SIG-M5 treated with dmso at 0.1 percent for 504 hours (cell line): Measurements from ENCODE around the gene COPE.

Source experiments
- DNase-seq: peaks from one replicate; lab custom pipeline; 2025; ENCODE audit not compliant: unreplicated experiment; lab: John Stamatoyannopoulos, UW

The COPE gene

DNA sequence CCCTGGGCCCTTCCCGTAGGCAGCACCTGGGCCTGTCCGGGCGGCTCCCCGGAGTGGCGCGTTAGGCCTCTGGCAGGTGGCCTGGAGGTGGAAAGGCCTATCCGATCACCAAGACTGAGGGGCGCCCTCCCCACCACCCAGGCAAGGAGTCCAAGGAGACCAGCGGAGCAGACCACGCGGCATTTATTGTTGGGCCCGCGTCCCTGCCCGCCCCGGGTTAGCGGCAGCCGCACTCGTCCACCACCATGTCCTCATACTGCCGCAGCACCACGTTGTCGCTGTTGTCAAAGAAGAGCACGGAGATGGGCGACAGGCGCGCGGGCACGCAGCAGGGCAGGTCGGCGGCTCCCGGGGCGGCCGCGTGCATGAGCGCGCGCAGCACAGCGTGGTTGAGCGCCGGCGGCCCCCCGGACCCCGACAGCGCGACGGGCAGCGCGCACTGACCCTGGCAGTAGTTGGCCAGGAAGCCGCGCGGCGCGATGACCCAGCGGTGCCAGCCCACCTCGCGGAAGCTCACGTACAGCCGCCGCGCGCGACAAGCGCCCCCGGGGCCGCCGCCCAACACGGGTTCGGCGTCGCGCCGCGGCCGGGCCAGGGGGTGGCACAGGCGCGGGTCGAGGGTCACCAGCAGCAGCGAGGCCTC lies 50.7 kb downstream of the COPE start:
- DNase-seq = no peak

DNA sequence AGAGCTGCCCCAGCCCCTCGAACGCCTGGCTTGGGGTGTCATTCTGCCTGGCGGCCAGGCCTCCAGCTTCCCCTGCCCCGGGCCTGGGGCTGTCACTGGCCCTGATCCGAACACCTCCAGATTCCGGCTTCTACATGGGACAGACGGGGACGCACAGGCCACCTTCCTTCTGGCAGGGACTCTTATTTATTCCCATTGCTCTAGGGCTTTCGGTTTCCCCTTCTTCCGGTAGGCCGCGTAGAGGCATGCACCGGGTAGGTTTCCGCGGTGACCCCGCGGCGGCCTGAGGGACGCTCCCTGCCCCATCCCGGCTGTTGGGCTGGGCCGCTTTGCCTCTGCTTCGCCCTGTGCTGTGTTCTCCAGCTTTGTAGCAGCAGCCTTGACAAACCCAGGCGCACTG lies 51.4 kb downstream of the COPE start:
- no peak for DNase-seq

DNA sequence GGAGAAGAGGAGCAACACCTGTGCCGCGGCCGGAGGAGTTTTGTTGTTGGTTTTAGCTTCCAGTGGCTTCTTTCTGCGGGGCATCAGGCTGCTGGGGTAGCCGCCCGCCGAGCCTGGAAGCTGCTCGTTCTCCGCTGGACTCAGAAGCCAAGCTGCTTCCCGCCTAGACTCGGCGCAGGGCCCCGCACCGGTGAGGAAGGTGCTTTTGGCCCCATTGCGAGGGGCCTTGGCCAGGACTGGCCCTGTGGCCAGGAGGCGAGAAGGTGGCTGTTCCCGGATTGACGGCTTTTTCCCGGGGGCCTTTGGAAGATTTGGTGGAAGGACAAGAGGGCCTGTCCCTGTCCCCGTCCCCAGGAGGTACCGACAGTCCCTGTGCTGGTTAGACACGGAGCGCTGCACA lies 52.0 kb downstream of the COPE start:
- no peak for DNase-seq

DNA sequence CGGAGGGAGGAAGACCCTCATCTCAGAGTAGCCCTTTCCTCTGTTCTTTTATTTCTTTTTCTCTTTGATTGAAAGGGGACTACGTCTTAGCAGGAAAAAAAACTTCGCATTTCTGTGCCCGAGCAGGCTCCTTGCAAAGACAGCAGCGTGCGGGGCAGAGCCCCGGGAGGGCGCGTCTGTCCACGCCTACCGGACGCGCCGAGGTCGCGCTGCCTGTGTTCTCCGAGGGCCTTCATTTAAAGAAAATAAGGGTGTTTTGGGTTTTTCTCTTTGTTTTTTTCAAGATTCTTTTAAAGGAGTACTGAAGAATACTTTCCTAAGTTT lies 52.4 kb downstream of the COPE start:
- no peak for DNase-seq

DNA sequence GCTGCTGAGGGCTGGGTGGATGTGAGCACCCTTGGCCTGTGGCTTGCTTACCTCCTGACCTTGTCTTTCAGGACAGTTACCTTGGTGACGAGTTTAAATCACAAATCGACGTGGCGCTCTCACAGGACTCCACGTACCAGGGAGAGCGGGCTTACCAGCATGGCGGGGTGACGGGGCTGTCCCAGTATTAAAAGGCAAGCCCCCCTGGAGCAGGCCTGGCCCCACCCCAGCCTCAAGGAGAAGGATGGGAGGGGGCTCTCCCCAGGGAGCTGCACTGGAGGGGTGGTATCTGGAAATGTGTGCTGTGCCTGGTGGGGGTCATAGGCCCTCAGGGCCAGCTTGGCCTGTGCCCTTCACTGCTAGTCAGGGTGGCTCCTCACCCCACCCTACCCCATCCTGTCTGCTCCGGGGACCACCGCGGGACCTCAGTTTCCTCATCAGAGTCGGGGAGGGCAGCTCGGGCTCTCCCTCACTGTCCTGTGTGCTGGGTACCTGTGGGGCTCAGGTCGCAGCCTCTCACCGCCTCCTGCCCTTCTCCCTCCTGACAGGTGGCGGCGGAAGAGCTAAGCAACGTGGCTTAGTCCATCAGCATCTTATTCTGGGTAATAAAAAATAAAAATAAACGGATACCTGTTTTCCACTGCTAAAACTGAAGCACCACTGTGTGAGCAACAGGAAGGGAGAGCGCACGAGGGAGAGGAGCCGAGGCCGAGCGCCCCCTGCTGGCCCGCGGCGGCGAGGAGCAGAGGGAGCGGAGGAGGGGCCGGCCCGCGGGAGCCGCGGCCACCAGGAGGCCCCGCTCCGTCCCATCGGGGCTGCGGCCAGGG lies 53.0 kb downstream of the COPE start:
- peak; percentile 27 for DNase-seq

DNA sequence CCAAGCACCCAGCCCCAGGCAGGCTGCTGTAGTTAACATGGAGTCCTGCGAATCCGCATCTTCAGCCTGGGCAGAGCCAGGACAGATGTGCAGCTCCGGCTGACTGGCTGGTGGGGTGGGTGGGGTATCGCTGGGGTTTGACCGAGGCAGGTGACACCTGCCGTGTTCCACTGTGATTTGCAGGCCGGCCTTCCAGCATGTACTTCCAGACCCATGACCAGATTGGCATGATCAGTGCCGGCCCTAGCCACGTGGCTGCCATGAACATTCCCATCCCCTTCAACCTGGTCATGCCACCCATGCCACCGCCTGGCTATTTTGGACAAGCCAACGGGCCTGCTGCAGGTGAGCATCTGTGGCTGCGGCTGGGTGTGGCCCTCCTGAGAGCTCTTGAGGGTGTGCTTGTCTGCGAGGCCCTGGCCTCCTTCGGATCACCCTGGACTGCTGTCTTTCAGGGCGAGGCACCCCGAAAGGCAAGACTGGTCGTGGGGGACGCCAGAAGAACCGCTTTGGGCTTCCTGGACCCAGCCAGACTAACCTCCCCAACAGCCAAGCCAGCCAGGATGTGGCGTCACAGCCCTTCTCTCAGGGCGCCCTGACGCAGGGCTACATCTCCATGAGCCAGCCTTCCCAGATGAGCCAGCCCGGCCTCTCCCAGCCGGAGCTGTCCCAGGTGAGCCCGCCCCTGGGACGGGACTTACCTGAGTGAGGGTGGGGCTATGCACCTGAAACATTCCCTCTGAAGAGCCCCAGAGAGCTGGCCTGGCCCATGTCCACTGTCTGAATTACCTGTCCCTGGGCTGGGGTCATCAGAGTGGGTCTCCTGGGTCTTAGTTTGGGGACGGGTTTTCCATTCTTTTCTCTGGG lies 53.8 kb downstream of the COPE start:
- no peak for DNase-seq

DNA sequence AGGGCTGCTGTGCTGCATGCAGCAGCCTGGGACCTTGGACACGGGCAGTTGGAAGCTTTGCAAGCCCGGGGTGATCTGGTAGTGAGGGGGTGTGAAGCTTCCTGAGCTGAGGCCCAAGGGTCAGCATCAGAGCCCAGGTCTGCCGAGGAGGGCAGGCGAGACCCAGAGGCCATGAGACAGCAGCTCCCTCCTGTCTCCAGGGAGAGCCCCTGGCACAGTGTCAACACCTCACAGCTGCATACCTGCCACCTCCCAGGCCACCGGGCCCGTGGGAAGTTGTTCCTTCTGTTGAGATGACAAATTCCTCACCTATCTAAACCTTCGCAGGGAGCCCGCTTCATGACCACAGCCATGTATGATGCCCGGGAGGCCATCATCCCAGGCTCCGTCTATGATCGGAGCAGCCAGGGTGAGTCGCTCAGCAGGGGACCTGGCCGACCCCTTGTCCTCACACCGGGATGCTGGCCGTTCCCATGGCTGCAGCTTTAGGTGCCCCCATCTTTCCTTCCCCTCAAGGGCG lies 55.3 kb downstream of the COPE start:
- no peak for DNase-seq

DNA sequence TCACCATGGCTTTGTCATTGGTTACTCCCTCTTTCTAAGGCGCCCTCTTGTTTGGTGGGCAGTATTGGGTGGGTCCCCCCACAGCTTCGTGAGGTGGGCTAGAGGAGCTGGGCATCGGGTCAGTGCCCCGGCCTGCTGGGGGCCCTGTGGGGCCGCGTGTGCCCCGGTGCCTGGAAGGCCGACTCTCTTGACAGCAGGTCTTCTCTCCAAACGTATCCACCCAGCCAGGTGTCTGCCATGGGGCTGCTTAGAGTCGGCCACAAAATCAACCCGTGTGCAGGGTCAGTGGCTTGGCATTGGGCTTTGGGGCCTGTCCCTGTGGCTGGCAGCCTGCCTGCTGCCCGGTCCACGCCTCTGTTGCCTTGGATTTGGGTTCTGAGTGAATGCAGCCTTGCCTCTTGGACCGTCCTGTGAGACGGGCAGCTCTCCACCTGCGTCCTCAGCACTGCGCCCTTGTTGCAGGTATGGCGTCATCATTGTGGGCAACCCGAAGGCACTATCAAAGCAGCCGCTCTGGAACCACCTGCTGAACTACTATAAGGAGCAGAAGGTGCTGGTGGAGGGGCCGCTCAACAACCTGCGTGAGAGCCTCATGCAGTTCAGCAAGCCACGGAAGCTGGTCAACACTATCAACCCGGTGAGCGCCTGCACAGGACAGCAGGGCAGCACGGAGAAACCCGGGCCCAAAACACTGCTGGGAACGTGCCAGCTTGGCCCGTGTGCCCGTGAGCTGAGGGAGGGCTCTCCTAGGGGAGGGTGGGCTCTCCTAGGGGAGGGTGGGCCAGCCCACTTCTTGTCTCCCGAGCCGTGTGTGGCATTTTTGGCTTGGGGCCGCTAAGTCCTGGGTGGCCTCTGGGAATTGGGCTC lies 56.0 kb downstream of the COPE start:
- no peak for DNase-seq

DNA sequence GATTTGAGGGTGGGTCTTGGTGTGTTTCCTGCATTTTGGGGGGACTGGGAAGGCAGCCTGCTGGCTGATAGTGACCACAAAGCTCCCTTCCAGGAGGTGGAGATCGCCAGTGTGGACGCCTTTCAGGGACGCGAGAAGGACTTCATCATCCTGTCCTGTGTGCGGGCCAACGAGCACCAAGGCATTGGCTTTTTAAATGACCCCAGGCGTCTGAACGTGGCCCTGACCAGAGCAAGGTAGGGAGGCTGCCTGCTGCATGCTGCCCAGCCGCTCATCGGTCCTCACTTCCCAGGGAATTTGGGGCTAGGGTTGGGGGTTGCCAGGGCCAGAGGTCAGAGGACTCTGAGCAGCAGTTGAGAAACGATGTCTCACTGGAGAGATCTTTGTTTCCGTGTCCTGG lies 57.3 kb downstream of the COPE start:
- no peak for DNase-seq

DNA sequence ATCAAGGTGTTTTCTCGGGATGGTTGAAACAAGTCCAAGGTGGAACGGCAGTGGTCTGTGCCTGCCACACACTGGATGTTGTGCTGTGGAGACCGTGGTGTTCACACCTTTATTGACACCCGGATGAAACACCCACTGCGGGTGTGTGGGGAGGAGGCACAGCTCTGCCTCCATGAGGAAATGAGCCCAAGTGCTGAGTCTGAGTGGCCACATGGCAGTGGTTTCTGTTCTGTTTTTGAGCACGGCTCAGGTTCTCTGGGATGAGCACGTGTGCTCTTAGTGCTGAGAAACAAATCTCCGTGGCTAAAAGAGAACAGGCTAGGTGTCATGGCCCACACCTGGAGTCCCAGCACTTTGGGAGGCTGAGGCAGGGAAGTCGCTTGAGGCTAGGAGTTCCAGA lies 58.0 kb downstream of the COPE start:
- DNase-seq = peak; percentile 42

DNA sequence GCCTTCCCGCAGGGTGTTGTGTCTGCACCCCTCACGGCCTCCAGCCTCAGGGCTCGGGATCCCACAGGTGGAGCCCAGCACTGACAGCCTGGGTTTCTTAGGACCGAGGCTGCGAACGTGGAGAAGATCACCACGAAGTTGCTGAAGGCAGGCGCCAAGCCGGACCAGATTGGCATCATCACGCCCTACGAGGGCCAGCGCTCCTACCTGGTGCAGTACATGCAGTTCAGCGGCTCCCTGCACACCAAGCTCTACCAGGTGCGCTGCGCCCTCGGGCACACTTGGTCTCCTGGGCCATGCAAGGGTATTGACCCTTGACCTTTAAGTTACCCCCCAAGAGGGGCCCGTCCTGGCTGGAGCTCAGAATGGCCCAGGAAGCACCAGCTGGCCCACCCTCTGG lies 58.5 kb downstream of the COPE start:
- no peak for DNase-seq

DNA sequence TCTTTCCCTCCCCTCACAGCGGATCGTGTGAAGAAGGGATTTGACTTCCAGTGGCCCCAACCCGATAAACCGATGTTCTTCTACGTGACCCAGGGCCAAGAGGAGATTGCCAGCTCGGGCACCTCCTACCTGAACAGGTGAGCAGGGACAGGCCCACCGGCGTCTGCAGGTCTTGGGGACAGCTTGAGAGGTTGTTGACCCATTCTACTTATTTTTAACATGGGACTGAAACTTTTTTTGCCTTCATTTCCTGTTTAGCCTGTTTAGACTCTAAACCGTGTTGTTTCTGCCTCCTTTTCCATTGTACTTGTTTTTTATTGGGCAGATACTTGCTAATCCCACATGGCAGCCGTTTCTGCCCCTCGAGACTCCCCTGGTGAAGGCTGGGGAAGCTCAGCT lies 58.9 kb downstream of the COPE start:
- DNase-seq = no peak

DNA sequence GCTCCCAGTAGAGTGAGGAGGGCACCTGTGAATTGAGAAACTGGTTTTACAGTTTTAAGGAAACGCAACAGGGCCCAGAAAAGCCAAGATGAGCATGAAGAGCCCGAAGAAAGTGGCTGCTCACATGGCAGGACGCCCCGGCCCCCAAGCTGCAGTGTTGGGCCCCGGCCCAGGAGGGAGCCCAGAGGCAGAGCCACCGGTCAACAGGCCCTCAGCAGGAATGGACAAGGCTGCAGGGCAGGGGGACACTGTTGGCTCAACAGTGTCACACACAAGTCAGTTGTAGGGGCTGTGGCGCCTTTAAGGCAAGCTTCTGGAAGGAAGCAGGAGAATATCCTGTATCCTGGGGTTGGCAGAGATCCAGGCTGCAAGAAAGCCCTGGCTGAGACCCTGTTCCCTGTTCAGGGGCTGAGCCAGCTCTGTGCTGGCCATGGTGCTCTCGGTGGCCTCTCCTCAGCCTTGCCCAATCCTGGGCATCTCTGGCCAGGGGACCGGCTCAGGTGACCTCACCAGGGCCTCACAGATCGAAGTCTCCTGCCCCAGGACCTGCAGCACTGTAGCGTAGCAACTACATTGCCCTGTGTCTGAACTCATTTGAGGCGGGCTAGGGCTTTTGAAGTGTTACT lies 59.4 kb downstream of the COPE start:
- DNase-seq = no peak

DNA sequence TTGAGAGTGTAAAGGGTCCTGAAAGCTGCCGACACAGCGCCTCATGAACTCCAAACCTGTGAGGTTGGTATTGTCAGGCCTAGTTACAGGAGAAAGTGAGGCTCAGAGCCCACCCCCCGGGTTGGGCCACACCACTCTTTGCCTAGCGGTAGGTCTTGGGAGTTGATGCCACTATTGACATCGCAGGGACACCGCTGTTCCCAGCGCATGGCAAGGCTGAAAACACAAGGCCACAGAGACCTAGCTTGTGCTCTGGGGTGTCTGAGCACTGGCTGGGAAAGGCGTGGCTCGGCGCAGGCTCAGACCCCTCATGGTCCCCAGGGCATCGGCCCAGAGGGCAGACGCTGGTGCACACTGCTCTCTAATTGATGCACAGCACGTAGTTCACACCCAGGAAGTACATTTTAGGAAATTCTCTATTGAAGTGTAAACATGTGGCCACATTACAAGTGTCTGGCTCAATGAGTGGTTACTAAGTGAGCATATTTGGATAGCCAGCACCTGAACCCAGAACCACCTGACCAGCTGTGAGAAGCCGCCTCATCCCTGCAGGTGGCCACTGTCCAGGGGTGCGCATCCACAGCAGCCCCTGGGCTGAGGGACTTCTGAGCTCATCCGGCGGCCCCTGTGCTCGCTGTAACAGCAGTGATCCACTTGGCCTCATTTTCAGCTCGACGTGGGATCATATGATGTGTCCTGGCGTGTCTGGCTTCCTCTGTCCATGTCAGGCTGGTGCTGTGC lies 60.1 kb downstream of the COPE start:
- DNase-seq = no peak

DNA sequence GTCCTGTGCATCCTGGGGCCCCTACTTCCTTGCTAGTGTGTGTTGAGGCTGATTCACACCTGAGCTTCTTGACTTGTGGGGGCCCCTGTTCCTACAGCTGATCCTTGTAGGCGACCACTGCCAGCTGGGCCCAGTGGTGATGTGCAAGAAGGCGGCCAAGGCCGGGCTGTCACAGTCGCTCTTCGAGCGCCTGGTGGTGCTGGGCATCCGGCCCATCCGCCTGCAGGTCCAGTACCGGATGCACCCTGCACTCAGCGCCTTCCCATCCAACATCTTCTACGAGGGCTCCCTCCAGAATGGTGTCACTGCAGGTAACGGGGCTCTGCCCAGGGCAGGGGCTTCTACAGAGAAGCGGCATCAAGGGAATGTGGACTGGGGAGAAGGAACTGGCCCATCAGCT lies 62.0 kb downstream of the COPE start:
- no peak for DNase-seq

DNA sequence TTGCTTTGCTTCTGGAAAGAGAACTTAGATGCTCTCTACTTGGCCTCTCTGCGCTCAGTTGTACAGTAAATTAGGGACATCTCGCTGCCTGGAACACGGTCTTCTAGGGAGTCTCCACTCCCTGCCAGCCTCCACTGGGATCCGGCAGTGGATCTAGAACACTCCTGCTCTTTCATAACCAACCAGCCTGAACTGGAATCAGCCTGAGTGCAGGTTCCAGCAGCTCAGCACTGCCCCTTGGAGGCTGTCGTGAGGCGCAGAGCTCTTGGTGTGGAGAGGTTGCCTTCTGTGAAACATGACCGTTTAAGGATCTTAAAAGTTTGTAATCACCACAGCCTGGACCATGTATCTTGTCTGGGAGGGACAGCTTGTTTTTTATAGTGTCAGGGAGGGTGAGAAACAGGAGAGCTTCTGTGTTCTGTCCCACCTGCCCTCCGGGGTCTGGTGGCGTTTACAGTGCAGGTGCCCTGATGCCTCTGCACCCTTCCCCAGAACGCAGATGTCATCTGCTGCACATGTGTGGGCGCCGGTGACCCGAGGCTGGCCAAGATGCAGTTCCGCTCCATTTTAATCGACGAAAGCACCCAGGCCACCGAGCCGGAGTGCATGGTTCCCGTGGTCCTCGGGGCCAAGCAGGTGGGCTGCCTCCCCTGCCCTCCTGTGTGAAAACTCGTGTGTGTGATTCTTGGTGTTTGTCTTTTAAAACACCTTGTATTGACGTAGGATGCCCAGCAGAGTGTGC lies 62.6 kb downstream of the COPE start:
- DNase-seq = no peak

DNA sequence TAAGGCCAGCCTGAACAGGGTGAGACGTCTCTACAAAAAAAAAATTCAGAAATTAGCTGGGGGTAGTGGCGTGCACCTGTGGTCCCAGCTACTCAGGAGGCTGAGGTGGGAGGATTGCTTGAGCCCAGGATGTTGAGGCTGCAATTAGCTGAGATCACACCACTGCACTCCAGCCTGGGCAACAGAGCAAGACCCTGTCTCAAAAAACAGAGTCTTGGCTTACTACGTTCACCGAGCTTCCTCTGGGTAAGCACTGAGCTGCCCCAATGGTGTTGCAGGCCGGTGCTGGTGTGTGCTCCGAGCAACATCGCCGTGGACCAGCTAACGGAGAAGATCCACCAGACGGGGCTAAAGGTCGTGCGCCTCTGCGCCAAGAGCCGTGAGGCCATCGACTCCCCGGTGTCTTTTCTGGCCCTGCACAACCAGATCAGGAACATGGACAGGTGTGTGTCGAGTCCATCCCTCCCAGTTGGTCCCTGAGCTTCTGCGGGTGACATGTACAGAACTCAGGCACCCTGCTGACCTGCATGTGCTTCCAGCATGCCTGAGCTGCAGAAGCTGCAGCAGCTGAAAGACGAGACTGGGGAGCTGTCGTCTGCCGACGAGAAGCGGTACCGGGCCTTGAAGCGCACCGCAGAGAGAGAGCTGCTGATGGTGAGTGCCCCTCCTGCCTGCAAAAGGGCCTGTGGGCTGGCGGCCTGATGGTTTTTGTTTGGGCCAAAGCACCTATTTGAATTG lies 63.4 kb downstream of the COPE start:
- no peak for DNase-seq

DNA sequence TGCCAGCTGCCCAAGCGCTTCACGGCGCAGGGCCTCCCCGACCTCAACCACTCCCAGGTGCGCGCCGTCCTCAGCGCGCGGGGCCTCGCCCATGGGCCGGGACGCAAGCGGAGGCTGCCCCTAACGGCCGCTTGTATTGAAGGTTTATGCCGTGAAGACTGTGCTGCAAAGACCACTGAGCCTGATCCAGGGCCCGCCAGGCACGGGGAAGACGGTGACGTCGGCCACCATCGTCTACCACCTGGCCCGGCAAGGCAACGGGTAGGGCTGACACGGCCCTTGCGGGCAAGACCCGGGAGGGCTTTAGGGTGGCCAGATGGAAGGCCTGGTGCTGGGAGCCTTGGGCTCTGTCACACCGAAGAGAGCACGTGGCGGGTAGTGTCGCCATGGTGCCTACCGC lies 64.2 kb downstream of the COPE start:
- DNase-seq = no peak
